GM23338 (cell line): ENCODE measurements around the gene WDR37. TPM values are rescaled to one million over a fixed set of nuclear protein-coding genes. Genes with fewer than 3 reads are reported as not detected.

Experiments
- ATAC-seq: fragments of 200-7000 bp; cut with Tn5 transposase; 3 replicates; pipeline ENCODE4 v1.9.1; 2020
- DNase-seq: peaks from one replicate; pipeline ENCODE4 v3.0.0-alpha.2; 2015; ENCODE audit warnings: low spot score
- H2AFZ ChIP-seq: fragments of 200-600 bp; sonication (generic); 2 replicates; pipeline ENCODE4 v1.8.0; 2016; ENCODE audit warnings: antibody characterized with exemption, mild to moderate bottlenecking, moderate library complexity
- H3F3A ChIP-seq: fragments of 200-600 bp; sonication (generic); replicated peaks from 2 replicates; pipeline ENCODE4 v1.8.0; 2017; ENCODE audit warnings: antibody characterized with exemption, mixed run types, low read depth
- H3K27ac ChIP-seq: fragments of 200-600 bp; sonication (generic); 2 replicates; pipeline ENCODE4 v1.6.1; 2016; ENCODE audit warnings: low read depth
- H3K27me3 ChIP-seq: fragments of 200-600 bp; sonication (generic); 2 replicates; pipeline ENCODE4 v1.8.0; 2016; ENCODE audit warnings: mild to moderate bottlenecking, mixed run types, moderate library complexity; ENCODE audit not compliant: insufficient read depth
- H3K36me3 ChIP-seq: fragments of 200-600 bp; sonication (generic); 2 replicates; pipeline ENCODE4 v1.8.0; 2016; ENCODE audit warnings: mild to moderate bottlenecking; ENCODE audit not compliant: insufficient read depth
- H3K4me1 ChIP-seq: fragments of 200-600 bp; sonication (generic); 2 replicates; pipeline ENCODE4 v1.8.0; 2016; ENCODE audit warnings: mild to moderate bottlenecking, moderate library complexity; ENCODE audit not compliant: insufficient read depth
- H3K4me2 ChIP-seq: fragments of 200-600 bp; sonication (generic); 2 replicates; pipeline ENCODE4 v1.7.1; 2017; ENCODE audit warnings: mixed run types
- H3K4me3 ChIP-seq: fragments of 200-600 bp; sonication (generic); 2 replicates; pipeline ENCODE4 v1.6.1; 2016; ENCODE audit warnings: mixed run types
- H3K79me2 ChIP-seq: fragments of 200-600 bp; sonication (generic); replicated peaks from 2 replicates; pipeline ENCODE4 v1.8.0; 2017; ENCODE audit warnings: mild to moderate bottlenecking; ENCODE audit not compliant: insufficient read depth
- H3K9me2 ChIP-seq: fragments of 200-600 bp; sonication (generic); 2 replicates; pipeline ENCODE4 v1.8.0; 2017; ENCODE audit not compliant: insufficient read depth
- H4K20me1 ChIP-seq: fragments of 200-600 bp; sonication (generic); replicated peaks from 2 replicates; pipeline ENCODE4 v1.8.0; 2017; ENCODE audit warnings: mild to moderate bottlenecking; ENCODE audit not compliant: insufficient read depth
- H3K27ac Mint-ChIP-seq: 2 replicates; pipeline ENCODE4 v1.8.0; 2020; ENCODE audit warnings: inconsistent platforms, mild to moderate bottlenecking, moderate library complexity, mixed read lengths
- H3K27me3 Mint-ChIP-seq: 3 replicates; pipeline ENCODE4 v1.8.0; 2022; ENCODE audit warnings: low read depth, mild to moderate bottlenecking, moderate library complexity, mixed read lengths, inconsistent platforms; ENCODE audit not compliant: insufficient read depth, poor library complexity
- H3K36me3 Mint-ChIP-seq: 3 replicates; pipeline ENCODE4 v1.8.0; 2021; ENCODE audit warnings: low read depth, mild to moderate bottlenecking, inconsistent platforms, moderate library complexity, mixed read lengths
- H3K4me1 Mint-ChIP-seq: 3 replicates; pipeline ENCODE4 v1.8.0; 2020; ENCODE audit warnings: mild to moderate bottlenecking, inconsistent platforms, mixed read lengths
- H3K4me3 Mint-ChIP-seq: 3 replicates; pipeline ENCODE4 v1.8.0; 2021; ENCODE audit warnings: moderate library complexity, mild to moderate bottlenecking, inconsistent platforms, mixed read lengths
- H3K9me3 Mint-ChIP-seq: 3 replicates; pipeline ENCODE4 v1.8.0; 2020; ENCODE audit warnings: moderate library complexity, mild to moderate bottlenecking, inconsistent platforms, mixed read lengths
- CREB1 ChIP-seq: fragments of 250-450 bp; sonication (Bioruptor Pico); IDR thresholded peaks from 2 replicates; pipeline ENCODE4 v1.5.0; 2020; ENCODE audit warnings: low read depth, mild to moderate bottlenecking, moderate library complexity
- EZH2phosphoT487 ChIP-seq: fragments of 200-600 bp; sonication (generic); IDR thresholded peaks from one replicate; pipeline ENCODE4 v1.8.1; 2018; ENCODE audit warnings: antibody characterized with exemption; ENCODE audit not compliant: unreplicated experiment
- NANOG ChIP-seq: IDR thresholded peaks from 2 replicates; pipeline ENCODE4 v1.6.1; 2016; ENCODE audit warnings: antibody characterized with exemption, borderline replicate concordance
- POLR2AphosphoS5 ChIP-seq: IDR thresholded peaks from 2 replicates; pipeline ENCODE4 v1.6.1; 2016; ENCODE audit warnings: antibody characterized with exemption, low read depth
- STAT1 ChIP-seq: IDR thresholded peaks from one replicate; pipeline ENCODE4 v1.6.1; 2016; ENCODE audit warnings: antibody characterized with exemption; ENCODE audit not compliant: unreplicated experiment
- ZNF331 ChIP-seq: fragments of 250-450 bp; sonication (Bioruptor Pico); IDR thresholded peaks from 2 replicates; pipeline ENCODE4 v1.5.0; 2020; ENCODE audit warnings: low read depth, mild to moderate bottlenecking, moderate library complexity
- polyA plus RNA-seq: library from polyadenylated mRNA; unstranded; fragments of >200 nt; fragmentation: Nextera tagmentation; extraction: Ambion mirVana; gene quantifications from 2 replicates; pipeline ENCODE4 v1.2.1, GENCODE V29; 2016
- total RNA-seq: library from RNA; depleted of rRNA; stranded (reverse); fragments of >200 nt; shearing (Covaris generic); gene quantifications from 2 replicates; pipeline ENCODE4 v1.2.3, GENCODE V29; 2014
- TF ChIP-seq, protein P1 (sequence below), 2 experiments: fragments of 200-600 bp in 1 of 2; sonication (generic) in 1 of 2; conservative IDR thresholded peaks; 2 replicates each; pipeline versions ENCODE4 v1.5.1 to v1.6.1; 2016 to 2017; ENCODE audit warnings: antibody characterized with exemption in 2 of 2, low read depth in 2 of 2, mild to moderate bottlenecking in 2 of 2, moderate library complexity in 1 of 2
- TF ChIP-seq, protein P2 (sequence below): fragments of 250-450 bp; sonication (Bioruptor Pico); IDR thresholded peaks from 2 replicates; pipeline ENCODE4 v1.5.0; 2020; ENCODE audit warnings: mild to moderate bottlenecking, moderate library complexity
- TF ChIP-seq, protein P3 (sequence below): IDR thresholded peaks from one replicate; pipeline ENCODE4 v1.6.1; 2018; ENCODE audit warnings: antibody characterized with exemption; ENCODE audit not compliant: unreplicated experiment
- TF ChIP-seq, protein P4 (sequence below): IDR thresholded peaks from 2 replicates; pipeline ENCODE4 v1.6.1; 2016; ENCODE audit warnings: antibody characterized with exemption

Gene WDR37
- total and polyA plus RNA-seq, 2 experiments from 2014 or later: 6.0 to 10.2 TPM

DNA sequence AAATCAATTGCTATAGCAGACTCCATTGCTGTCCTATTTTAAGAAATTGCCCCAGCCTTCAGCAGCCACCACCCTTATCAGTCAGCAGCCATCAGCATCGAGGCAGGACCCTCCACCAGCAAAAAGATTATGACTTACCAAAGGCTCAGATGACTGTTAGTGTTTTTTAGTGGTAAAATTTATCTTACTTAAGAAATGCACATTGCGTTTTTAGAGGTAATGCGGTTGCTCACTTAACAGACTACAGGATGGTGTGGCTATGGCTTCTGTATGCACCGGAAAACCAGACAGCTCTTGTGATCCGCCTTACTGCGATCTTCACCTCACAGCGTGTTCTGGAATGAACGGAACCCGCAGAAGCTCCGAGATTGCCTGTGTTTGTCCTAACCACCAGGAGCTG lies 58.1 kb downstream of the WDR37 start (continued):
- TF ChIP-seq, protein P1, sequence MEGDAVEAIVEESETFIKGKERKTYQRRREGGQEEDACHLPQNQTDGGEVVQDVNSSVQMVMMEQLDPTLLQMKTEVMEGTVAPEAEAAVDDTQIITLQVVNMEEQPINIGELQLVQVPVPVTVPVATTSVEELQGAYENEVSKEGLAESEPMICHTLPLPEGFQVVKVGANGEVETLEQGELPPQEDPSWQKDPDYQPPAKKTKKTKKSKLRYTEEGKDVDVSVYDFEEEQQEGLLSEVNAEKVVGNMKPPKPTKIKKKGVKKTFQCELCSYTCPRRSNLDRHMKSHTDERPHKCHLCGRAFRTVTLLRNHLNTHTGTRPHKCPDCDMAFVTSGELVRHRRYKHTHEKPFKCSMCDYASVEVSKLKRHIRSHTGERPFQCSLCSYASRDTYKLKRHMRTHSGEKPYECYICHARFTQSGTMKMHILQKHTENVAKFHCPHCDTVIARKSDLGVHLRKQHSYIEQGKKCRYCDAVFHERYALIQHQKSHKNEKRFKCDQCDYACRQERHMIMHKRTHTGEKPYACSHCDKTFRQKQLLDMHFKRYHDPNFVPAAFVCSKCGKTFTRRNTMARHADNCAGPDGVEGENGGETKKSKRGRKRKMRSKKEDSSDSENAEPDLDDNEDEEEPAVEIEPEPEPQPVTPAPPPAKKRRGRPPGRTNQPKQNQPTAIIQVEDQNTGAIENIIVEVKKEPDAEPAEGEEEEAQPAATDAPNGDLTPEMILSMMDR (conservative IDR thresholded peaks at IDR 0.05; ENCODE audit: low read depth in 2 of 2): no peak
- no peak for TF ChIP-seq EZH2phosphoT487
- no peak for TF ChIP-seq STAT1

DNA sequence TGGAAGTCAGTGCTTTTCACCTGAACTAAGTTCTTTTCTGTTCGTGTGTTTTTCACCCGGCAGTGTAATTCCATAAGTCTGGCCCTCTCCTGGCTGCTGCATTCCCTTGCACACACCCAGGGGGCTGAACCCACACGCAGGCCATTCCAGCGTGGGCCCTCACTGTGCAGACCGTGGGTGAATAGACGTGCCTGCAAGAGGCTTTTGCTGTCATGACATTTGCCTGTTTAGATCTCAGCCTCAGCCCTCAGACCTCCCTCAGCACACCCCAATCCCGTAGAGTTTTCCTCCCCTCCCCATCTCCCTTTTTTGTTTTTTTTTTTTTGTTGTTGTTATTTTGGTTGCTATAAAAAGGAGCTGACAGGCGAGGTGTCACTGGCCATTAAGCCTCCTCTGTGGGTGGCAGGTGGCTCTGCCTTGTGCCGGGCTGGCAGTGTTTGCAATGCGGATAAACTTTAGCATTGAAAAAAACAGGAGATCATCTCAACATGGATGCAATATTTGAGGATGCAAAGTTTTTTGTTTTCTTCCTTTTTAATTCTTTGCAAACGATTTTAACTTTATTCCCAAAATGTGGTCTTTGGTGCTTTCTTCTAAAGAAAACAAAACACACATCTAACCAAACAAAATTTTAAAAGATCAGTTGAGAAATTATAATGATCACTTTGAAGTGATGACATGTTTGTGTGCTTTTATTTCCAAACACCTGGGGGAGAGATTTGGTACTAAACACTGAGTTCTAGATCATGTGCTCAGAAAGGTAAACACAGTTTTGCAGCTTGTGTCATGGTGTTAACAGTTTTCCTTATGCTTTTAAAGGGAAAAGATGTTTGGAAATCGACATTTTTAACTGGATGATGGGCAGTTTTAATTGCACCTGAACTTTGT lies 58.8 kb downstream of the WDR37 start:
- TF ChIP-seq EZH2phosphoT487 (no peak), ZNF331 (CRISPR knock-in tag) (no peak), STAT1 (no peak), POLR2AphosphoS5 (no peak), NANOG (no peak), CREB1 (no peak)
- TF ChIP-seq, protein P2, sequence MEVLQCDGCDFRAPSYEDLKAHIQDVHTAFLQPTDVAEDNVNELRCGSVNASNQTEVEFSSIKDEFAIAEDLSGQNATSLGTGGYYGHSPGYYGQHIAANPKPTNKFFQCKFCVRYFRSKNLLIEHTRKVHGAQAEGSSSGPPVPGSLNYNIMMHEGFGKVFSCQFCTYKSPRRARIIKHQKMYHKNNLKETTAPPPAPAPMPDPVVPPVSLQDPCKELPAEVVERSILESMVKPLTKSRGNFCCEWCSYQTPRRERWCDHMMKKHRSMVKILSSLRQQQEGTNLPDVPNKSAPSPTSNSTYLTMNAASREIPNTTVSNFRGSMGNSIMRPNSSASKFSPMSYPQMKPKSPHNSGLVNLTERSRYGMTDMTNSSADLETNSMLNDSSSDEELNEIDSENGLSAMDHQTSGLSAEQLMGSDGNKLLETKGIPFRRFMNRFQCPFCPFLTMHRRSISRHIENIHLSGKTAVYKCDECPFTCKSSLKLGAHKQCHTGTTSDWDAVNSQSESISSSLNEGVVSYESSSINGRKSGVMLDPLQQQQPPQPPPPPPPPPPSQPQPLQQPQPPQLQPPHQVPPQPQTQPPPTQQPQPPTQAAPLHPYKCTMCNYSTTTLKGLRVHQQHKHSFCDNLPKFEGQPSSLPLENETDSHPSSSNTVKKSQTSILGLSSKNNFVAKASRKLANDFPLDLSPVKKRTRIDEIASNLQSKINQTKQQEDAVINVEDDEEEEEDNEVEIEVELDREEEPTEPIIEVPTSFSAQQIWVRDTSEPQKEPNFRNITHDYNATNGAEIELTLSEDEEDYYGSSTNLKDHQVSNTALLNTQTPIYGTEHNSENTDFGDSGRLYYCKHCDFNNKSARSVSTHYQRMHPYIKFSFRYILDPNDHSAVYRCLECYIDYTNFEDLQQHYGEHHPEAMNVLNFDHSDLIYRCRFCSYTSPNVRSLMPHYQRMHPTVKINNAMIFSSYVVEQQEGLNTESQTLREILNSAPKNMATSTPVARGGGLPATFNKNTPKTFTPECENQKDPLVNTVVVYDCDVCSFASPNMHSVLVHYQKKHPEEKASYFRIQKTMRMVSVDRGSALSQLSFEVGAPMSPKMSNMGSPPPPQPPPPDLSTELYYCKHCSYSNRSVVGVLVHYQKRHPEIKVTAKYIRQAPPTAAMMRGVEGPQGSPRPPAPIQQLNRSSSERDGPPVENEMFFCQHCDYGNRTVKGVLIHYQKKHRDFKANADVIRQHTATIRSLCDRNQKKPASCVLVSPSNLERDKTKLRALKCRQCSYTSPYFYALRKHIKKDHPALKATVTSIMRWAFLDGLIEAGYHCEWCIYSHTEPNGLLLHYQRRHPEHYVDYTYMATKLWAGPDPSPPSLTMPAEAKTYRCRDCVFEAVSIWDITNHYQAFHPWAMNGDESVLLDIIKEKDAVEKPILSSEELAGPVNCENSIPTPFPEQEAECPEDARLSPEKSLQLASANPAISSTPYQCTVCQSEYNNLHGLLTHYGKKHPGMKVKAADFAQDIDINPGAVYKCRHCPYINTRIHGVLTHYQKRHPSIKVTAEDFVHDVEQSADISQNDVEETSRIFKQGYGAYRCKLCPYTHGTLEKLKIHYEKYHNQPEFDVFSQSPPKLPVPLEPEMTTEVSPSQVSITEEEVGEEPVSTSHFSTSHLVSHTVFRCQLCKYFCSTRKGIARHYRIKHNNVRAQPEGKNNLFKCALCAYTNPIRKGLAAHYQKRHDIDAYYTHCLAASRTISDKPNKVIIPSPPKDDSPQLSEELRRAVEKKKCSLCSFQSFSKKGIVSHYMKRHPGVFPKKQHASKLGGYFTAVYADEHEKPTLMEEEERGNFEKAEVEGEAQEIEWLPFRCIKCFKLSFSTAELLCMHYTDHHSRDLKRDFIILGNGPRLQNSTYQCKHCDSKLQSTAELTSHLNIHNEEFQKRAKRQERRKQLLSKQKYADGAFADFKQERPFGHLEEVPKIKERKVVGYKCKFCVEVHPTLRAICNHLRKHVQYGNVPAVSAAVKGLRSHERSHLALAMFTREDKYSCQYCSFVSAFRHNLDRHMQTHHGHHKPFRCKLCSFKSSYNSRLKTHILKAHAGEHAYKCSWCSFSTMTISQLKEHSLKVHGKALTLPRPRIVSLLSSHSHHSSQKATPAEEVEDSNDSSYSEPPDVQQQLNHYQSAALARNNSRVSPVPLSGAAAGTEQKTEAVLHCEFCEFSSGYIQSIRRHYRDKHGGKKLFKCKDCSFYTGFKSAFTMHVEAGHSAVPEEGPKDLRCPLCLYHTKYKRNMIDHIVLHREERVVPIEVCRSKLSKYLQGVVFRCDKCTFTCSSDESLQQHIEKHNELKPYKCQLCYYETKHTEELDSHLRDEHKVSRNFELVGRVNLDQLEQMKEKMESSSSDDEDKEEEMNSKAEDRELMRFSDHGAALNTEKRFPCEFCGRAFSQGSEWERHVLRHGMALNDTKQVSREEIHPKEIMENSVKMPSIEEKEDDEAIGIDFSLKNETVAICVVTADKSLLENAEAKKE (CRISPR knock-in tag): no peak
- TF ChIP-seq, protein P3, sequence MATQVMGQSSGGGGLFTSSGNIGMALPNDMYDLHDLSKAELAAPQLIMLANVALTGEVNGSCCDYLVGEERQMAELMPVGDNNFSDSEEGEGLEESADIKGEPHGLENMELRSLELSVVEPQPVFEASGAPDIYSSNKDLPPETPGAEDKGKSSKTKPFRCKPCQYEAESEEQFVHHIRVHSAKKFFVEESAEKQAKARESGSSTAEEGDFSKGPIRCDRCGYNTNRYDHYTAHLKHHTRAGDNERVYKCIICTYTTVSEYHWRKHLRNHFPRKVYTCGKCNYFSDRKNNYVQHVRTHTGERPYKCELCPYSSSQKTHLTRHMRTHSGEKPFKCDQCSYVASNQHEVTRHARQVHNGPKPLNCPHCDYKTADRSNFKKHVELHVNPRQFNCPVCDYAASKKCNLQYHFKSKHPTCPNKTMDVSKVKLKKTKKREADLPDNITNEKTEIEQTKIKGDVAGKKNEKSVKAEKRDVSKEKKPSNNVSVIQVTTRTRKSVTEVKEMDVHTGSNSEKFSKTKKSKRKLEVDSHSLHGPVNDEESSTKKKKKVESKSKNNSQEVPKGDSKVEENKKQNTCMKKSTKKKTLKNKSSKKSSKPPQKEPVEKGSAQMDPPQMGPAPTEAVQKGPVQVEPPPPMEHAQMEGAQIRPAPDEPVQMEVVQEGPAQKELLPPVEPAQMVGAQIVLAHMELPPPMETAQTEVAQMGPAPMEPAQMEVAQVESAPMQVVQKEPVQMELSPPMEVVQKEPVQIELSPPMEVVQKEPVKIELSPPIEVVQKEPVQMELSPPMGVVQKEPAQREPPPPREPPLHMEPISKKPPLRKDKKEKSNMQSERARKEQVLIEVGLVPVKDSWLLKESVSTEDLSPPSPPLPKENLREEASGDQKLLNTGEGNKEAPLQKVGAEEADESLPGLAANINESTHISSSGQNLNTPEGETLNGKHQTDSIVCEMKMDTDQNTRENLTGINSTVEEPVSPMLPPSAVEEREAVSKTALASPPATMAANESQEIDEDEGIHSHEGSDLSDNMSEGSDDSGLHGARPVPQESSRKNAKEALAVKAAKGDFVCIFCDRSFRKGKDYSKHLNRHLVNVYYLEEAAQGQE: no peak
- TF ChIP-seq, protein P4, sequence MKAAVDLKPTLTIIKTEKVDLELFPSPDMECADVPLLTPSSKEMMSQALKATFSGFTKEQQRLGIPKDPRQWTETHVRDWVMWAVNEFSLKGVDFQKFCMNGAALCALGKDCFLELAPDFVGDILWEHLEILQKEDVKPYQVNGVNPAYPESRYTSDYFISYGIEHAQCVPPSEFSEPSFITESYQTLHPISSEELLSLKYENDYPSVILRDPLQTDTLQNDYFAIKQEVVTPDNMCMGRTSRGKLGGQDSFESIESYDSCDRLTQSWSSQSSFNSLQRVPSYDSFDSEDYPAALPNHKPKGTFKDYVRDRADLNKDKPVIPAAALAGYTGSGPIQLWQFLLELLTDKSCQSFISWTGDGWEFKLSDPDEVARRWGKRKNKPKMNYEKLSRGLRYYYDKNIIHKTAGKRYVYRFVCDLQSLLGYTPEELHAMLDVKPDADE: no peak
- H3K4me1 ChIP-seq: peaks cover 11% of the 10 kb centered on the region
- H4K20me1 ChIP-seq: no peaks in the 10 kb centered on the region; the same call in 1 of the 2 replicates
- DNase-seq (no peak), ATAC-seq (peak; percentile 19; the same call in 2 of the 3 replicates)
- no peak overlapping the region for H3K4me2 ChIP-seq
- Mint-ChIP-seq H3K27me3 (peaks cover 4% of the 10 kb centered on the region), H3K4me1 (peaks cover 32% of the 10 kb centered on the region), H3K27ac (no peak overlapping the region), H3K4me3 (no peak overlapping the region), H3K9me3 (no peaks in the 10 kb centered on the region), H3K36me3 (peaks cover 17% of the 10 kb centered on the region)
- H3K27ac ChIP-seq: peak overlapping the region; percentile 29; the same call in 1 of the 2 replicates
- no peak overlapping the region for H3K4me3 ChIP-seq
- H3K9me2 ChIP-seq: peaks cover 5% of the 10 kb centered on the region; the same call in 1 of the 2 replicates
- no peak overlapping the region for H2AFZ ChIP-seq
- no peaks in the 10 kb centered on the region for H3K27me3 ChIP-seq
- H3K36me3 ChIP-seq: no peaks in the 10 kb centered on the region; the same call in 1 of the 2 replicates
- no peaks in the 10 kb centered on the region for H3F3A ChIP-seq
- H3K79me2 ChIP-seq: peaks cover 5% of the 10 kb centered on the region; the same call in 1 of the 2 replicates
